Measurements from ENCODE around the gene SLC6A4.

The SLC6A4 gene

DNA sequence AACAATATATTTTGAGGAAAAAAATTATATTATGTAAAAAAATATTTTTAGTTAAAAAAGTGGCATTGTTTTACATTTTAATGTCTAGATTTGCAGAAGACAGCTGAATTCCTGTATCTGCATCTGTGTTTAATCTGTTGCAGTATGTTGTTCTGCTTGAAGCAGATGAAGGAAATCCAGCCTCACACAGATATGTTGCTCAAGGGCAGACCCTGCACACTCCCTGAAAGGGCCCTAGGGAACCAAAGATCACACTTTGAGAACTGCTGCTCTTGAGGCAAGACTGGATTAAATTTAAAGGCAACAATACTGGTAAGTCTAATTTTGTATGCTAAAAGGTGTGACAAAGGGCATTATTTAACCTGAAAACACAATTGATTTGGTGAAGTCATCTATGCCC lies 16.4 kb upstream of the SLC6A4 start:
- Histone ChIP-seq H3K27me3 (ENCODE audit: insufficient read depth, low read length, poor library complexity, severe bottlenecking) (no peaks in the 10 kb centered on the region), H2AFZ (ENCODE audit: low read length) (no peak overlapping the region), H3F3A (ENCODE audit: low read depth) (no peaks in the 10 kb centered on the region), H3K9me3 (ENCODE audit: insufficient read depth, low read depth, low read length) (no peaks in the 10 kb centered on the region), H3K4me2 (ENCODE audit: low read depth, low read length, poor library complexity, severe bottlenecking) (no peak overlapping the region), H4K20me1 (ENCODE audit: insufficient read depth, low read length, poor library complexity, severe bottlenecking) (no peaks in the 10 kb centered on the region), H3K4me1 (ENCODE audit: insufficient read depth, low read length, poor library complexity, severe bottlenecking) (no peaks in the 10 kb centered on the region), H3K4me3 (ENCODE audit: low read length, poor library complexity, severe bottlenecking) (no peak overlapping the region), H3K79me2 (ENCODE audit: insufficient read depth, low read length) (no peaks in the 10 kb centered on the region), H3K36me3 (ENCODE audit: insufficient read depth, low read length) (peaks cover 49% of the 10 kb centered on the region; the same call in 1 of the 2 replicates), H3K9ac (ENCODE audit: low read depth, low read length, poor library complexity, severe bottlenecking) (no peak overlapping the region), H3K9me2 (replicated peaks; ENCODE audit: low read depth, low read length) (no peaks in the 10 kb centered on the region)
- no peak for TF ChIP-seq EZH2phosphoT487 (IDR thresholded peaks at IDR 0.05; ENCODE audit: borderline replicate concordance)
- TF ChIP-seq, protein P1, sequence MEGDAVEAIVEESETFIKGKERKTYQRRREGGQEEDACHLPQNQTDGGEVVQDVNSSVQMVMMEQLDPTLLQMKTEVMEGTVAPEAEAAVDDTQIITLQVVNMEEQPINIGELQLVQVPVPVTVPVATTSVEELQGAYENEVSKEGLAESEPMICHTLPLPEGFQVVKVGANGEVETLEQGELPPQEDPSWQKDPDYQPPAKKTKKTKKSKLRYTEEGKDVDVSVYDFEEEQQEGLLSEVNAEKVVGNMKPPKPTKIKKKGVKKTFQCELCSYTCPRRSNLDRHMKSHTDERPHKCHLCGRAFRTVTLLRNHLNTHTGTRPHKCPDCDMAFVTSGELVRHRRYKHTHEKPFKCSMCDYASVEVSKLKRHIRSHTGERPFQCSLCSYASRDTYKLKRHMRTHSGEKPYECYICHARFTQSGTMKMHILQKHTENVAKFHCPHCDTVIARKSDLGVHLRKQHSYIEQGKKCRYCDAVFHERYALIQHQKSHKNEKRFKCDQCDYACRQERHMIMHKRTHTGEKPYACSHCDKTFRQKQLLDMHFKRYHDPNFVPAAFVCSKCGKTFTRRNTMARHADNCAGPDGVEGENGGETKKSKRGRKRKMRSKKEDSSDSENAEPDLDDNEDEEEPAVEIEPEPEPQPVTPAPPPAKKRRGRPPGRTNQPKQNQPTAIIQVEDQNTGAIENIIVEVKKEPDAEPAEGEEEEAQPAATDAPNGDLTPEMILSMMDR (conservative IDR thresholded peaks at IDR 0.05; ENCODE audit: low read length) = no peak

DNA sequence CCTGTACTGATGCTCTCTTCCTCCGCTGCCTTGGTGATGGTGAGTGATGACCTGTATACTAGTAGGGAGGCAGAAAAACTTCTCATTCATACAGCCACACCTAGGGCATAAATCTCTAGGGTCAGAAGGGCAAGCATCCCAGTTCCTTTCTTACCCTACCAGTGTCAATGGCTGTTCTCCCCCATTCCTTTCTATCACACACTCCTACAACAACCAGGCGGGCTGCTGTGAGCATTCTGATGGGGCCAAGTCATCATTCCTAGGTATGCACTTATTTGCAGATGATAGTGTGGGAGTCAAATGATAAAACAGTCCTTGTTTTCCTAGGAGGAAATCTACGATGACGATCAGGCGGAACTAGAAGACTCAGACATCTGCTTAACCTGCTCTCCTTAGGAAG lies 14.0 kb upstream of the SLC6A4 start:
- no peaks in the 10 kb centered on the region for H3K27me3 ChIP-seq (ENCODE audit: insufficient read depth, low read length, poor library complexity, severe bottlenecking)
- no peaks in the 10 kb centered on the region for H3K4me1 ChIP-seq (ENCODE audit: insufficient read depth, low read length, poor library complexity, severe bottlenecking)
- no peak overlapping the region for H2AFZ ChIP-seq (ENCODE audit: low read length)
- no peak overlapping the region for H3K4me2 ChIP-seq (ENCODE audit: low read depth, low read length, poor library complexity, severe bottlenecking)
- H3K9me3 ChIP-seq (ENCODE audit: insufficient read depth, low read depth, low read length) = no peaks in the 10 kb centered on the region
- no peaks in the 10 kb centered on the region for H3F3A ChIP-seq (ENCODE audit: low read depth)
- no peak overlapping the region for H3K4me3 ChIP-seq (ENCODE audit: low read length, poor library complexity, severe bottlenecking)
- no peak overlapping the region for H3K9ac ChIP-seq (ENCODE audit: low read depth, low read length, poor library complexity, severe bottlenecking)
- no peaks in the 10 kb centered on the region for H3K79me2 ChIP-seq (ENCODE audit: insufficient read depth, low read length)
- no peaks in the 10 kb centered on the region for H4K20me1 ChIP-seq (ENCODE audit: insufficient read depth, low read length, poor library complexity, severe bottlenecking)
- TF ChIP-seq, protein P1 (conservative IDR thresholded peaks at IDR 0.05; ENCODE audit: low read length) = no peak
- no peak for TF ChIP-seq EZH2phosphoT487 (IDR thresholded peaks at IDR 0.05; ENCODE audit: borderline replicate concordance)
- H3K9me2 ChIP-seq (replicated peaks; ENCODE audit: low read depth, low read length) = no peaks in the 10 kb centered on the region
- H3K36me3 ChIP-seq (ENCODE audit: insufficient read depth, low read length) = peaks cover 48% of the 10 kb centered on the region; the same call in 1 of the 2 replicates

DNA sequence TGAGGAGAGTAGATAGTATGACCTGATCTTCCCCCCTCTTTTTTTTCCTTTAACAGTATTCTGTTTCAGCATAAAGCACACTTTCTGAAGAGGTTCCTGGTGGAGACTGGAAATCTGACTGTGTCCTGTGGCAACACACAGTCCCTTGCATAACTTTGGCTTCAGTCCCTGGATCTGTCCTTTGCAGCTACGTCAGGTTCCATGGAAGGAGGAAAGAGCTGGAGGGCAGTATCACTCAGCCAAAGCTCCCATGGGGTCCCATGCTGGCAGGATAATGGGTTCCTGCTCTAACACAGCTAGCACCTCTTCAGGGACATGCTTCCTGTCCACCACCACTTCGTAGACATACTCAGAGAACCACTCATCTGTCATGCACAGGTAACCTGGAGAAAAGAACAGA lies 13.3 kb upstream of the SLC6A4 start:
- H2AFZ ChIP-seq (ENCODE audit: low read length) = no peak overlapping the region
- H3K4me1 ChIP-seq (ENCODE audit: insufficient read depth, low read length, poor library complexity, severe bottlenecking) = no peaks in the 10 kb centered on the region
- no peaks in the 10 kb centered on the region for H4K20me1 ChIP-seq (ENCODE audit: insufficient read depth, low read length, poor library complexity, severe bottlenecking)
- TF ChIP-seq, protein P1 (conservative IDR thresholded peaks at IDR 0.05; ENCODE audit: low read length) = no peak
- no peak for TF ChIP-seq EZH2phosphoT487 (IDR thresholded peaks at IDR 0.05; ENCODE audit: borderline replicate concordance)
- H3K9me3 ChIP-seq (ENCODE audit: insufficient read depth, low read depth, low read length) = no peaks in the 10 kb centered on the region
- H3K27me3 ChIP-seq (ENCODE audit: insufficient read depth, low read length, poor library complexity, severe bottlenecking) = no peaks in the 10 kb centered on the region
- H3K79me2 ChIP-seq (ENCODE audit: insufficient read depth, low read length) = no peaks in the 10 kb centered on the region
- H3F3A ChIP-seq (ENCODE audit: low read depth) = no peaks in the 10 kb centered on the region
- H3K9ac ChIP-seq (ENCODE audit: low read depth, low read length, poor library complexity, severe bottlenecking) = no peak overlapping the region
- H3K4me2 ChIP-seq (ENCODE audit: low read depth, low read length, poor library complexity, severe bottlenecking) = no peak overlapping the region
- no peaks in the 10 kb centered on the region for H3K9me2 ChIP-seq (replicated peaks; ENCODE audit: low read depth, low read length)
- no peak overlapping the region for H3K4me3 ChIP-seq (ENCODE audit: low read length, poor library complexity, severe bottlenecking)
- peaks cover 48% of the 10 kb centered on the region; the same call in 1 of the 2 replicates for H3K36me3 ChIP-seq (ENCODE audit: insufficient read depth, low read length)
